Breast epithelium (tissue), 3 donors: ENCODE data around the gene TOX2.

ENCODE experiments used
- POLR2A ChIP-seq: fragments of 450-650 bp; IDR thresholded peaks from one replicate; pipeline ENCODE4 v1.6.1; 2016; ENCODE audit warnings: antibody characterized with exemption, mild to moderate bottlenecking, moderate library complexity
- POLR2AphosphoS5 ChIP-seq, 3 donors: sonication (generic); formaldehyde crosslinking; IDR thresholded peaks; one replicate each; pipeline ENCODE4 v1.6.1; 2017; ENCODE audit warnings: antibody characterized with exemption in 3 of 3
- TF ChIP-seq, protein P1 (sequence below), 3 donors: fragments of 450-650 bp; IDR thresholded peaks; one replicate each; pipeline ENCODE4 v1.5.1; 2016 to 2017; ENCODE audit warnings: antibody characterized with exemption in 3 of 3, mild to moderate bottlenecking in 3 of 3, moderate library complexity in 3 of 3

DNA sequence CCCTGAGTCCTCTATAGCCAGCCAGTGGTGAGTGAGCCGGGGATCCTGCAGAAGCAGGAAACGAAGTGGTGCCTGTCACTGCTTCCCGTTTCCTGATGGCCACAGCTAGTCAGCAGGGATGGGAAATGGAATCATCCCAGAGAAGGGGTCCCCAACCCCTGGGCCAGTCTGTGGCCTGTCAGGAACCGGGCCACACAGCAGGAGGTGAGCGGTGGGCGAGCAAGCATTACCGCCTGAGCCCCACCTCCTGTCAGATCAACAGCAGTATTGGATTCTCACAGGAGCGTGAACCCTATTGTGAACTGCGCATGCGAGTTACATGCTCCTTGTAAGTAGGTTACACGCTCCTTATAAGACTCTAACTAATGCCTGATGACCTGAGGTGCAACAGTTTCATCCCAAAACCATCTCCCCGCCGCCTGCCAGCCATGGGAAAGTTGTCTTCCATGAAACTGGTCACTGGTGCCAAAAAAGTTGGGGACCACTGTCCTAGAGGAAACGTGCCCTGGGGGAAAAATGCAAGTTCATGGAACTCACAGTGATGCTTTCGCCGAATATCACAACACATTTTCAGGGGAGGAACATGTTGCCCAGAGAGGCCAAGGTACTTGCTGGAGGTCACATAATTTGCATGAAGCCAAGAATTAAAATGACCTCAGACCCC, 158.5 kb downstream of the TOX2 start:
- TF ChIP-seq, protein P1, sequence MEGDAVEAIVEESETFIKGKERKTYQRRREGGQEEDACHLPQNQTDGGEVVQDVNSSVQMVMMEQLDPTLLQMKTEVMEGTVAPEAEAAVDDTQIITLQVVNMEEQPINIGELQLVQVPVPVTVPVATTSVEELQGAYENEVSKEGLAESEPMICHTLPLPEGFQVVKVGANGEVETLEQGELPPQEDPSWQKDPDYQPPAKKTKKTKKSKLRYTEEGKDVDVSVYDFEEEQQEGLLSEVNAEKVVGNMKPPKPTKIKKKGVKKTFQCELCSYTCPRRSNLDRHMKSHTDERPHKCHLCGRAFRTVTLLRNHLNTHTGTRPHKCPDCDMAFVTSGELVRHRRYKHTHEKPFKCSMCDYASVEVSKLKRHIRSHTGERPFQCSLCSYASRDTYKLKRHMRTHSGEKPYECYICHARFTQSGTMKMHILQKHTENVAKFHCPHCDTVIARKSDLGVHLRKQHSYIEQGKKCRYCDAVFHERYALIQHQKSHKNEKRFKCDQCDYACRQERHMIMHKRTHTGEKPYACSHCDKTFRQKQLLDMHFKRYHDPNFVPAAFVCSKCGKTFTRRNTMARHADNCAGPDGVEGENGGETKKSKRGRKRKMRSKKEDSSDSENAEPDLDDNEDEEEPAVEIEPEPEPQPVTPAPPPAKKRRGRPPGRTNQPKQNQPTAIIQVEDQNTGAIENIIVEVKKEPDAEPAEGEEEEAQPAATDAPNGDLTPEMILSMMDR (IDR thresholded peaks at IDR 0.05), result no peak
- TF ChIP-seq POLR2A (no peak), POLR2AphosphoS5 (IDR thresholded peaks at IDR 0.05) (no peak)
